HCT116 (cell line): ENCODE results near the gene OXCT2. TPM values are rescaled to one million over a fixed set of nuclear protein-coding genes. Genes with fewer than 3 reads are reported as not detected.

ENCODE experiments used
- ATAC-seq: fragments of 200-7000 bp; cut with Tn5 transposase; 2 replicates; pipeline ENCODE4 v1.9.1; 2020; ENCODE audit warnings: mild to moderate bottlenecking, moderate library complexity
- BruUV-seq: library from RNA; stranded (reverse); fragments of 400-500 nt; replicated peaks from 2 replicates; lab custom pipeline; 2021; lab: Mats Ljungman, UMichigan
- CTCF ChIA-PET: fragments of 300-600 bp; sonication (Branson Sonifier 250); formaldehyde crosslinking; loops from one replicate; lab custom pipeline; 2021; ENCODE audit warnings: antibody characterized with exemption; lab: Charles Lee
- POLR2A ChIA-PET: fragments of 300-600, 350-600 bp; sonication (Branson Sonifier 250); formaldehyde crosslinking; loops from one replicate; lab custom pipeline; 2021; ENCODE audit warnings: antibody characterized with exemption; lab: Charles Lee
- RAD21 ChIA-PET, 2 experiments: fragments of 300-600 bp; sonication (Branson Sonifier 250); formaldehyde crosslinking; loops; one replicate each; lab custom pipeline; 2023; ENCODE audit warnings: low total read pairs in 2 of 2; ENCODE audit not compliant: uncharacterized antibody in 2 of 2, unreplicated experiment in 2 of 2, low non-redundant PET in 1 of 2; lab: Charles Lee
- DNase-seq: peaks from one replicate; pipeline ENCODE4 v3.0.0-alpha.2; 2010; ENCODE audit warnings: low read depth, low spot score
- H2AFZ ChIP-seq: fragments of 200-600 bp; shearing (Covaris generic), sonication (generic); 2 replicates; pipeline ENCODE4 v1.6.1; 2017; ENCODE audit warnings: low read depth, mixed run types, mixed read lengths, antibody characterized with exemption, low read length; ENCODE audit not compliant: poor library complexity, severe bottlenecking
- H3K27ac ChIP-seq: 2 replicates; pipeline ENCODE4 v1.5.1; 2012; ENCODE audit warnings: low read depth, low read length
- H3K27me3 ChIP-seq: fragments of 200-600 bp; sonication (generic); 2 replicates; pipeline ENCODE4 v1.6.1; 2016; ENCODE audit warnings: mixed run types, low read length, mixed read lengths; ENCODE audit not compliant: insufficient read depth
- H3K36me3 ChIP-seq, 2 experiments: fragments of 200-500 bp in 1 of 2; fragments of 200-600 bp in 1 of 2; sonication (Bioruptor generic) in 1 of 2; sonication (generic) in 1 of 2; 2 replicates each; pipeline versions ENCODE4 v1.5.1 to v1.6.1; 2014 to 2016; ENCODE audit warnings: low read length in 2 of 2, inconsistent platforms in 1 of 2, mixed read lengths in 1 of 2, mixed run types in 1 of 2; ENCODE audit not compliant: insufficient read depth in 2 of 2, control insufficient read depth in 1 of 2
- H3K4me1 ChIP-seq, 2 experiments: fragments of 200-600 bp in 1 of 2; sonication (generic) in 1 of 2; 2 replicates each; pipeline versions ENCODE4 v1.5.1 to v1.6.1; 2012 to 2017; ENCODE audit warnings: low read length in 2 of 2, inconsistent platforms in 1 of 2, mild to moderate bottlenecking in 1 of 2, mixed read lengths in 1 of 2, mixed run types in 1 of 2, moderate library complexity in 1 of 2; ENCODE audit not compliant: insufficient read depth in 2 of 2, control insufficient read depth in 1 of 2
- H3K4me2 ChIP-seq: fragments of 200-600 bp; sonication (generic); 2 replicates; pipeline ENCODE4 v1.6.1; 2017; ENCODE audit warnings: mixed run types, low read length, mixed read lengths
- H3K4me3 ChIP-seq, 2 experiments: fragments of 200-600 bp in 1 of 2; sonication (generic) in 1 of 2; replicated peaks in 1 of 2; 2 replicates each; pipeline ENCODE4 v1.5.1; 2011 to 2016; ENCODE audit warnings: low read length in 2 of 2, control low read depth in 1 of 2, low read depth in 1 of 2, mild to moderate bottlenecking in 1 of 2, mixed read lengths in 1 of 2, mixed run types in 1 of 2
- H3K79me2 ChIP-seq: fragments of 200-600 bp; sonication (generic); 2 replicates; pipeline ENCODE4 v1.6.1; 2017; ENCODE audit warnings: mild to moderate bottlenecking, mixed run types, low read length, moderate library complexity, mixed read lengths; ENCODE audit not compliant: insufficient read depth
- H3K9ac ChIP-seq: fragments of 200-600 bp; sonication (generic); 2 replicates; pipeline ENCODE4 v1.6.1; 2016; ENCODE audit warnings: low read length, mixed read lengths
- H3K9me2 ChIP-seq: fragments of 200-600 bp; sonication (generic), shearing (Covaris generic); 2 replicates; pipeline ENCODE4 v1.6.1; 2017; ENCODE audit warnings: mixed run types, mild to moderate bottlenecking, moderate library complexity; ENCODE audit not compliant: insufficient read depth
- H3K9me3 ChIP-seq, 2 experiments: fragments of 200-500 bp in 1 of 2; fragments of 200-600 bp in 1 of 2; sonication (Bioruptor generic) in 1 of 2; sonication (generic) in 1 of 2; 2 replicates each; pipeline ENCODE4 v1.6.1; 2014 to 2017; ENCODE audit warnings: low read length in 2 of 2, mixed read lengths in 2 of 2, inconsistent platforms in 1 of 2, low read depth in 1 of 2, mild to moderate bottlenecking in 1 of 2, mixed run types in 1 of 2, moderate library complexity in 1 of 2; ENCODE audit not compliant: control insufficient read depth in 1 of 2, insufficient read depth in 1 of 2
- H4K20me1 ChIP-seq: fragments of 200-600 bp; sonication (generic), shearing (Covaris generic); 2 replicates; pipeline ENCODE4 v1.6.1; 2017; ENCODE audit warnings: mixed run types, mild to moderate bottlenecking, moderate library complexity; ENCODE audit not compliant: insufficient read depth
- CEBPB ChIP-seq: IDR thresholded peaks from 2 replicates; pipeline ENCODE4 v1.6.1; 2012; ENCODE audit warnings: low read depth
- EGR1 ChIP-seq: IDR thresholded peaks from 2 replicates; pipeline ENCODE4 v1.6.1; 2012; ENCODE audit warnings: low read depth
- ELF1 ChIP-seq: IDR thresholded peaks from 2 replicates; pipeline ENCODE4 v1.6.1; 2012; ENCODE audit warnings: low read depth, borderline replicate concordance
- EZH2 ChIP-seq: fragments of 200-600 bp; sonication (generic); IDR thresholded peaks from 2 replicates; pipeline ENCODE4 v1.6.1; 2017; ENCODE audit warnings: antibody characterized with exemption, mixed run types
- EZH2phosphoT487 ChIP-seq: fragments of 200-600 bp; IDR thresholded peaks from 2 replicates; pipeline ENCODE4 v1.6.1; 2018; ENCODE audit warnings: antibody characterized with exemption, borderline replicate concordance
- POLR2AphosphoS5 ChIP-seq: IDR thresholded peaks from 2 replicates; pipeline ENCODE4 v1.6.1; 2011; ENCODE audit warnings: mild to moderate bottlenecking, low read depth, low read length, moderate library complexity
- SIN3A ChIP-seq: IDR thresholded peaks from 2 replicates; pipeline ENCODE4 v1.6.1; 2012; ENCODE audit warnings: low read depth
- SP1 ChIP-seq: IDR thresholded peaks from 2 replicates; pipeline ENCODE4 v1.6.1; 2012; ENCODE audit warnings: low read depth
- SRF ChIP-seq: IDR thresholded peaks from 2 replicates; pipeline ENCODE4 v1.6.1; 2012; ENCODE audit warnings: low read depth
- ZFX ChIP-seq: fragments of 450-650 bp; IDR thresholded peaks from 2 replicates; pipeline ENCODE4 v1.6.1; 2017
- ZNF274 ChIP-seq: fragments of 200-500 bp; sonication (Bioruptor generic); IDR thresholded peaks from 2 replicates; pipeline ENCODE4 v1.6.1; 2014; ENCODE audit warnings: mild to moderate bottlenecking, low read depth, low read length, inconsistent platforms
- intact Hi-C: fragments of 100-400 bp; cut with micrococcal nuclease; formaldehyde crosslinking; loops from 2 replicates; pipeline ENCODE4 v1.10.0; 2022
- total RNA-seq: library from RNA; stranded (reverse); gene quantifications from one replicate; pipeline ENCODE4 v1.2.1, GENCODE V29; 2021; ENCODE audit not compliant: unreplicated experiment
- TF ChIP-seq, protein P1 (sequence below), 3 experiments: fragments of 200-600 bp in 1 of 3; sonication (generic) in 1 of 3; IDR thresholded peaks in 2 of 3; conservative IDR thresholded peaks in 1 of 3; 2 replicates each; pipeline ENCODE4 v1.5.1; 2012 to 2017; ENCODE audit warnings: low read depth in 2 of 3, low read length in 2 of 3, antibody characterized with exemption in 1 of 3, borderline replicate concordance in 1 of 3, control low read depth in 1 of 3, mild to moderate bottlenecking in 1 of 3, mixed read lengths in 1 of 3, mixed run types in 1 of 3, moderate library complexity in 1 of 3; ENCODE audit not compliant: insufficient read depth in 1 of 3
- TF ChIP-seq, protein P2 (sequence below): IDR thresholded peaks from 2 replicates; pipeline ENCODE4 v1.6.1; 2012; ENCODE audit warnings: low read depth

Gene OXCT2
- total RNA-seq, 1 experiment from 2014 or later: 3.7 TPM

DNA sequence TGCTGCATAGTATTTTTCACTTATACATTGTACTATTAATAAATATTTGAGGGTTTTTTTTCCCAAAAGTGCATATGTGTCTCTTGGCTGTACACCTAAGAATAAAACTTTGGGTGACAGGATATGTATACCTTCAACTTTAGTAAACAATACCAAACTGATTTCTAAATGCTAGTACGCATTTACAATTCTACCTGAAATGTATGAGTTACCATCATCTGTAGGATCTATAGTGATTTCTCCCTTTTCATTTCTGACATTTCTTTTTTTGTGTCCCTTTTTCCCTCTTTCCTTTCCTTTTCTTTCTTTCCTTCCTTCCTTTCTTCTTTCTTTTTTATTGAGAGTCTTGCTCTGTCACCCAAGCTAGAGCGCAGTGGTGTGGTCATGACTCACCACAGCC, 34.2 kb upstream of the OXCT2 start:
- H3K4me3 ChIP-seq: no peak overlapping the region
- H3K9me3 ChIP-seq: no peaks in the 10 kb centered on the region
- DNase-seq (no peak), ATAC-seq (no peak)
- H3K79me2 ChIP-seq: no peaks in the 10 kb centered on the region
- ChIA-PET RAD21 (no interaction called here), CTCF (interaction anchor here (1.2 kb wide), 1 partner anchor 97 kb away, joined by 3 read pairs; no protein-coding TSS in a partner anchor), POLR2A (no interaction called here)
- H3K4me2 ChIP-seq: no peak overlapping the region
- H3K4me1 ChIP-seq: peaks cover 0 to 1% of the 10 kb centered on the region in 2 experiments; a peak in 2 of 4 replicates
- H3K27ac ChIP-seq: no peak overlapping the region
- H3K9me2 ChIP-seq: no peaks in the 10 kb centered on the region
- BruUV-seq: no TSS peak
- H3K27me3 ChIP-seq: no peaks in the 10 kb centered on the region
- no peak overlapping the region for H3K9ac ChIP-seq
- no peaks in the 10 kb centered on the region for H3K36me3 ChIP-seq
- no peaks in the 10 kb centered on the region for H4K20me1 ChIP-seq
- no peak for TF ChIP-seq POLR2AphosphoS5
- TF ChIP-seq ZFX: no peak
- no peak for TF ChIP-seq EZH2
- no peak for TF ChIP-seq SIN3A
- no peak for TF ChIP-seq ELF1
- no peak for TF ChIP-seq ZNF274
- TF ChIP-seq, protein P1, sequence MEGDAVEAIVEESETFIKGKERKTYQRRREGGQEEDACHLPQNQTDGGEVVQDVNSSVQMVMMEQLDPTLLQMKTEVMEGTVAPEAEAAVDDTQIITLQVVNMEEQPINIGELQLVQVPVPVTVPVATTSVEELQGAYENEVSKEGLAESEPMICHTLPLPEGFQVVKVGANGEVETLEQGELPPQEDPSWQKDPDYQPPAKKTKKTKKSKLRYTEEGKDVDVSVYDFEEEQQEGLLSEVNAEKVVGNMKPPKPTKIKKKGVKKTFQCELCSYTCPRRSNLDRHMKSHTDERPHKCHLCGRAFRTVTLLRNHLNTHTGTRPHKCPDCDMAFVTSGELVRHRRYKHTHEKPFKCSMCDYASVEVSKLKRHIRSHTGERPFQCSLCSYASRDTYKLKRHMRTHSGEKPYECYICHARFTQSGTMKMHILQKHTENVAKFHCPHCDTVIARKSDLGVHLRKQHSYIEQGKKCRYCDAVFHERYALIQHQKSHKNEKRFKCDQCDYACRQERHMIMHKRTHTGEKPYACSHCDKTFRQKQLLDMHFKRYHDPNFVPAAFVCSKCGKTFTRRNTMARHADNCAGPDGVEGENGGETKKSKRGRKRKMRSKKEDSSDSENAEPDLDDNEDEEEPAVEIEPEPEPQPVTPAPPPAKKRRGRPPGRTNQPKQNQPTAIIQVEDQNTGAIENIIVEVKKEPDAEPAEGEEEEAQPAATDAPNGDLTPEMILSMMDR (IDR thresholded peaks at IDR 0.05 in 2 of 3, conservative IDR thresholded peaks at IDR 0.05 in 1 of 3; ENCODE audit: borderline replicate concordance in 1 of 3, insufficient read depth in 1 of 3, low read depth in 2 of 3, low read length in 2 of 3): no peak
- no peak for TF ChIP-seq EGR1
- TF ChIP-seq CEBPB: no peak
- no peak for TF ChIP-seq SRF
- no peak for TF ChIP-seq SP1
- no peak for TF ChIP-seq EZH2phosphoT487
- TF ChIP-seq, protein P2, sequence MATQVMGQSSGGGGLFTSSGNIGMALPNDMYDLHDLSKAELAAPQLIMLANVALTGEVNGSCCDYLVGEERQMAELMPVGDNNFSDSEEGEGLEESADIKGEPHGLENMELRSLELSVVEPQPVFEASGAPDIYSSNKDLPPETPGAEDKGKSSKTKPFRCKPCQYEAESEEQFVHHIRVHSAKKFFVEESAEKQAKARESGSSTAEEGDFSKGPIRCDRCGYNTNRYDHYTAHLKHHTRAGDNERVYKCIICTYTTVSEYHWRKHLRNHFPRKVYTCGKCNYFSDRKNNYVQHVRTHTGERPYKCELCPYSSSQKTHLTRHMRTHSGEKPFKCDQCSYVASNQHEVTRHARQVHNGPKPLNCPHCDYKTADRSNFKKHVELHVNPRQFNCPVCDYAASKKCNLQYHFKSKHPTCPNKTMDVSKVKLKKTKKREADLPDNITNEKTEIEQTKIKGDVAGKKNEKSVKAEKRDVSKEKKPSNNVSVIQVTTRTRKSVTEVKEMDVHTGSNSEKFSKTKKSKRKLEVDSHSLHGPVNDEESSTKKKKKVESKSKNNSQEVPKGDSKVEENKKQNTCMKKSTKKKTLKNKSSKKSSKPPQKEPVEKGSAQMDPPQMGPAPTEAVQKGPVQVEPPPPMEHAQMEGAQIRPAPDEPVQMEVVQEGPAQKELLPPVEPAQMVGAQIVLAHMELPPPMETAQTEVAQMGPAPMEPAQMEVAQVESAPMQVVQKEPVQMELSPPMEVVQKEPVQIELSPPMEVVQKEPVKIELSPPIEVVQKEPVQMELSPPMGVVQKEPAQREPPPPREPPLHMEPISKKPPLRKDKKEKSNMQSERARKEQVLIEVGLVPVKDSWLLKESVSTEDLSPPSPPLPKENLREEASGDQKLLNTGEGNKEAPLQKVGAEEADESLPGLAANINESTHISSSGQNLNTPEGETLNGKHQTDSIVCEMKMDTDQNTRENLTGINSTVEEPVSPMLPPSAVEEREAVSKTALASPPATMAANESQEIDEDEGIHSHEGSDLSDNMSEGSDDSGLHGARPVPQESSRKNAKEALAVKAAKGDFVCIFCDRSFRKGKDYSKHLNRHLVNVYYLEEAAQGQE: no peak
- intact Hi-C loops: no loop called here
- H2AFZ ChIP-seq: no peak overlapping the region
